GM18867 (cell line): Measurements from ENCODE around the gene MEG3.
"Not testable (repeated sequence)": the region's sequence is repeated elsewhere in the genome, so short reads cannot be mapped to it uniquely, and the experiment has no call there.

Source experiments
- ATAC-seq: cut with Tn5 transposase; IDR thresholded peaks from one replicate; pipeline ENCODE4 v1.9.1; 2021; ENCODE audit warnings: mild to moderate bottlenecking, moderate library complexity; ENCODE audit not compliant: unreplicated experiment

Gene MEG3

DNA sequence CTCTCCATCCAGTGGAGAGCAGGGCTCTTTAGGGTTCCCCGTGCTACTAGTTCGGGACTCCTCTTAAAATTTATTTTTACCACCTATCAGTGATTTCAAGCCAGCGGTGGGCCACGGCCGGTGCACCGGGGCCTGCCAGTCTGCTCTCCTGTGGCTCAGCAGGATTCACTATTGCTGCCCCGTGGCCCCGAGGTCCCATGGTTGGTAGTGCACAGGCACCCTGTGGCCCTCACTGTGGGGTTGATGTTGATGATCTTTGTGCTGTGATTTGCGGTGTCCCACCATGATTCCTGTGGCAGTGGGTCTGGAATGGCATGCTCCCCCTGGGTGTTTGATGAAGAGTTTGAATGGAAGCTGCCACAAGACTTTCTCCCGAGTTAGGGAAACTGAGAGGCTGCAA lies 12.6 kb upstream of the MEG3 start:
- ATAC-seq = no peak

DNA sequence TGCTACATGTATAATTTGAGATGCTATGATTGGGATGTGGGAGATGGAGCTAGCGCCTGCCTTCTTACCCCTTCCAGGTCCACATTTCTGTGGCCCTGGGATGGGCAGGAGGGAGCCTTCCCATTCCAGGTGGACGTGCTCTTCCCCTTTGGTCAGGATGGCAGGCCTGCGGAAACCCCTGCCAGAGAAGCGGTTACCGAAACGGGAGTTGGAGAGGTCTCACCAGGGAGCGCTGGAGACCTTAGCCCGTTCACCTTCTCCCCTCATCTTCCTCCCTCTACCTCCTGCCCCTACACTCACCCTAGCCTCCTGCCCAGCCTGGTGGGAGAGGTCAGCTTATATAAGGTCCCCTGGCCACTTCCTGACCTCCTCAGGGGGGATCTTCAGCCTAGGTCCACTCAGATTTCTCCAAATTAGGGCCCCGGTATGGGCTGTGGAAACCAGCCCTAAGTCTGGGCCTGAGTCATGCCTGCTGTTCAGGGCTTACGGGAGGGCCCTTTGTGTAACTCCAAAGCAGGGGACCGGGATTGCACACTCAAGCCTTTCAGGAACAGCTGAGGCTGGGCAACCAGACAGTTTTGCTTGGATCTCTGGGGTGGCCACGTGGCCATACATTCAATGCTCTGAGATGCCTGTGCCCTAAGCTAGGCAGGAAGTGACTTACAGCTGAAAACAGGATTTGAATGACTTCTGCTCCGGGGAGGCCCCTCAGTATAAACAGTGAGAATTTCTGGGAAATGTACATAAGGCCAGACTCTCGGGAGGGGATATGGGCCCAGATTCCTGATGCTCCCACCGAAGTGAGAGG lies 10.2 kb upstream of the MEG3 start:
- ATAC-seq = no peak

DNA sequence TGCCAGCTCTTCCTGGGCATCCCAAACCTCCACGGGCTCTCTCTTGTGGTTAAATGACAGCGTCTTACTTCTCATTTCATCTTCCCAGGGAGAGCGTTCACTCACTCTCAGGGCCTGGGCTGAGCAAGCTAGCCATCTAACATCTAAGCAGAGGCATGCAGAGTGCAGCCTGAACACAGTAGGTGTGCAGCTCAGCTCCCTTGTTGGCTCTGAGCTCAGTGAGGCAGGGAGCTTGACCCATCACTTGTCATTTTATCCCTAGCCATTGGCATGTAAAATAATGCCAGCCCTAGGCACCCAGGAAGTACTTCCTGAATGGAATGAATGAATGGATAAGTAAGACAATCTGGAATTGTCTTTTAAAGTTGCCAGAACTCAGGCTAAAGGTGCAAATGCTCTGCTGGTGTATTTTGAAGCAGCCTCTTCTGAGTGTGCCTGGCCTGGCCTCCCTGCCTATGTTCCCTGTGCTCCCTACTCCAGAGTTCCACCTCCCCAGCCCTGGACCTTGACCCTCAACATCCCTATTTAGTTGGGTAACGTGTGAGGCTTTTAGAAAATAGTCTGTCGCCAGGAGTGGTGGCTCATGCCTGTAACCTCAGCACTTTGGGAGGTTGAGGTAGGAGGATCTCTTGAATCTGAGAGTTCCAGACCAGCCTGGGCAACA lies 9.5 kb upstream of the MEG3 start:
- no peak for ATAC-seq

DNA sequence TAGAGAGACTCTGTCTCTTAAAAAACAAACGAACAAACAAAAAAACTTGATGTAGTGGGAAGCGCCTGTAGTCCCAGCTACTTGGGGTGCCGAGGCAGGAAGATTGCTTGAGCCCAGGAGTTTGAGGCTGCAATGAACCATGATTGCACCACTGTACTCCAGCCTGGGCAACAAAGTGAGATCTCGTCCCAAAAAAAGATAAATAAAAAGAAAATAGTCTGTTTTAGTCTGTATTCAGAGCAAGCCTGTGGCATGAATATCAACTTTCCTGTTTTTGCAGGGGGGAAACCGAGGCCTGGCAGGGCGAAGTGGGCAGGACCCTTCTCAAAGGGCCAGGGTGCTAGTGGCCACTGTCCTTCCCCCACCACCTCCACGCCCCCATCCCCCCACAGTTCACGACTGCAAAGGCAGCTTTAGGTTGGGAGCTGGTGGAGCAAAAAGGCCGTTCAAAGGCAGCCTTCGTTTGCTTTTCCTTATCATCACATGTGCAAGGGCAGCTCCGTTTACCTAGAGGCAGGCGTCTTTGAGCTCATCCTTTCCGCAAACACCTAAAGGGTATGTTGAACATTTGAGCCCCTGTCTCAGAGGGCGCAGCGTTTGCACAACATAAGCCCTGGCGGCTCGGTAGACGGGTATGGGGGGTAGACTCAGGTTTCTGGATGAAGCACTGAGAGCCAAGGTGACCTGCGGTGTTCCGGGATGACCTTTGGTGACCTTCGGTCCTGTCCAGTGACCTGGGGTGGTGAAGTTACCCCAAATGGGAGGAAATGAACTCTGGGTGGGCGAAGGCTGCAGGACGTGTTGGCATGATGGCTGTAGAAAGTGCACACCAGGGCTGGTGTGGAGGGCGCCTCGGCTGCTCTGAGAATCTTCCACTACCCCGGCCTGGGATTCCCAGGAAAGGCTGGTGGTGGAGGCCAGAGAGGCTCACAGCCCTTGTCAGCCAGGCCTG lies 8.7 kb upstream of the MEG3 start:
- no peak for ATAC-seq

DNA sequence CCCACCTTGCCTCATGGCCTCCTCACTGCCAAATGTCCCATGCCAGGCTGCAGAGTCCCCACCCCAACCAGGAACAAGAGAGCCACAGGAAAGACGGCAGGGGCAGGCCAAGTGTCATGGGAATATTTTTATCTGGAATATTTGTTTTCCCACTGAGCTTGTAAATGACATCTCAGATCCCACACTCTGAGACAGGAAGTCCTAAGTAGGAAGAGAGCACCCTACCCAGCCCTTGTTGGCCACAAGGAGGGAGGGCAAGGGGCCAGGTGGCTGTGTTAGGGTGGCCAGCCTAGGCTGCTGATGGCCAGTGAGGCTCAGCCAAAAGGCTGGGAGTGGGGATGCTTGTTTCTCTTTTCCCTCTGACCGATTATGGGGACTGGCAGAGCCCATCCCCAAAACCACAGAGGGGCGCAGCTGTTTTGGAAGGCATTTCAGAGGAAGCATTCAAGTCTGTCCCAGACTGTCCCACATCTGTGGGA lies 7.7 kb upstream of the MEG3 start:
- ATAC-seq = no peak

DNA sequence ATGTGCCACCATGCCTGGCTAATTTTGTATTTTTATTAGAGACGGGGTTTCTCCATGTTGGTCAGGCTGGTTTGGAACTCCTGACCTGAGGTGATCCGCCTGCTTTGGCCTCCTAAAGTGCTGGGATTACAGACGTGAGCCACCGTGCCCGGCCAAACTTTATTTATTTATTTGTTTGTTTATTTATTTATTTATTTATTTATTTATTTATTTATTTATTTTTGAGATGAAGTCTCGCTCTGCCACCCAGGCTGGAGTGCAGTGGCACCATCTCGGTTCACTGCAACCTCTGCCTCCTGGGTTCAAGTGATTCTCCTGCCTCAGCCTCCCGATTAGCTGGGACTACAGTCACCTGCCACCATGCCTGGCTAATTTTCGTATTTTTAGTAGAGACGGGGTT lies 7.0 kb upstream of the MEG3 start:
- ATAC-seq = not testable (repeated sequence)

DNA sequence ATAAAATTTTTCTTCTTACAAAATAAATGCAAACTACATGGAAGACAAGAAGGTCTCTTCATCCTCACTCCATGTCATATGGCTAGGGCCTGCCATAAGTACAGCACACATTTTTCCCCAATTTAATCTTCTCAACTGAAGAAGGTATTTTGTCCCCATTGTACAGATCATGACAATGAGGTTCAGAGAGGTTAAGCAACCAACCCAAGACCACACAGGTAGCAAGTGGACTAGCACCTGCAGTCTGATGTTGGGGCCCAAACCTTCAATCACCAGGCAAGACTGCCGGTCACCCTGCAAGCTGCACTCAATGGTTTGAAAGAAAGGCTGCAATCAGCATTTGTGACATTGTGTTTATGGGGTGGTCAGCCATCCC lies 6.5 kb upstream of the MEG3 start:
- ATAC-seq = no peak

DNA sequence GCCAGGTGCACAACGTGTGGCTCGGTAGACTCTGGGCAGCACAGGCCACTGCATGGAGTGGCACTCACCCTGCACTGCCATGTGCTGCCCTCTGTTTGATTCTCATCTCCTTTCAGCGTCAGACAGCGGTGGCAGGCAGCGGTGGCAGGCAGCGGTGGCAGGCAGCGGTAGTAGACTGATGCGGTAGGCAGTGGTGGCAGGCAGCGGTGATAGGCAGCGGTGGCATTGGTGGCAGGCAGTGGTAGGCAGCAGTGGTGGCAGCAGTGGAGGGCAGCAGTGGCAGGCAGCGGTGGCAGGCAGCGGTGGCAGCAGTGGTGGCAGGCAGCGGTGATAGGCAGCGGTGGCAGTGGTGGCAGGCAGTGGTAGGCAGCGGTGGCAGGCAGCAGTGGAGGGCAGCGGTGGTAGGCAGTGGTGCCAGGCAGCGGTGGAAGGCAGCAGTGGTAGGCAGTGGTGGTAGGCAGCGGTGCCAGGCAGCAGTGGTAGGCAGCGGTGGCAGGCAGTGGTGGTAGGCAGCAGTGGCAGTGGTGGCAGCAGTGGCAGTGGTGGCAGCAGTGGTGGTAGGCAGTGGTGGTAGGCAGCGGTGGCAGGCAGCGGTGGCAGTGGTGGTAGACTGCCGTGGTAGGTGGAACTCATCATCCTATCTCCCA lies 6.0 kb upstream of the MEG3 start:
- ATAC-seq = no peak

DNA sequence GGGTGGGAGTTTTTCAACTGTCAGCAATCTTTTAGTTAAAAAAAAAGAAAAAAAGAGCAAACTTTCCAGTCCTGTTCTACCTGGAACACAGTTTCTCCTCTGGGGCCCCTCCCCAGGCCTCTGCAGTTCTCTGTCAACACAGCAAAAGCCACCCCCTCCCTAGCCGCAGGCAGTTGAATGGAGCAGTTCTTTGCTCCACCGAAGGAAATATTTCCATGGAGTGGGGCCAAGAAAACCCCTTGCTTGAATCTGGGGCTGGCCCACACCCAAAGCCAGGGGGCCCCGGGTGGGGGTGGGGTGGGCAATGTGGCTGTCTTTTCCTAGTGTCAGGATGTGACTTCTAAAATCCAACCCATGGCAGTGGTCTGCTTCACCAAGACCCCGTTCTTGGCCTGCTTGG lies 5.0 kb upstream of the MEG3 start:
- no peak for ATAC-seq

DNA sequence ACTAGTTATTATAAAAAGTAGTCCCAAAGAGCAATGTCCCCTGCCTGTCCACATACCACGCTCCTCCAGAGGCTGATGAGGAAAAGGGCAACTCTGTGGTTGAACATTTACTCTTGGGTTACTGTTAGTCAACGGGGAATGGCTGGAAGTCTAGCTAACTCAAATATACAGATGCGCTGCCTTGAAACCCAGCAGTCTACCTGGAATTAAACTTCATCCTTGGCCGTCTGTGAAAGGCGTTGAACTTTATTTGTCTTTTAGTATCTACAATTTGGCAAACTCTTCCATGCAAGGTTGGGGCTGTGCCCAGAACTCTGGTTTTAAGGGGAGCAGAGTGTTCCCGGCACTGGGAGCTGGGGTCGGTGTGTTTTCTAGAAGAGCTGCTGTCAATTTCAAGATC lies 3.9 kb upstream of the MEG3 start:
- no peak for ATAC-seq

DNA sequence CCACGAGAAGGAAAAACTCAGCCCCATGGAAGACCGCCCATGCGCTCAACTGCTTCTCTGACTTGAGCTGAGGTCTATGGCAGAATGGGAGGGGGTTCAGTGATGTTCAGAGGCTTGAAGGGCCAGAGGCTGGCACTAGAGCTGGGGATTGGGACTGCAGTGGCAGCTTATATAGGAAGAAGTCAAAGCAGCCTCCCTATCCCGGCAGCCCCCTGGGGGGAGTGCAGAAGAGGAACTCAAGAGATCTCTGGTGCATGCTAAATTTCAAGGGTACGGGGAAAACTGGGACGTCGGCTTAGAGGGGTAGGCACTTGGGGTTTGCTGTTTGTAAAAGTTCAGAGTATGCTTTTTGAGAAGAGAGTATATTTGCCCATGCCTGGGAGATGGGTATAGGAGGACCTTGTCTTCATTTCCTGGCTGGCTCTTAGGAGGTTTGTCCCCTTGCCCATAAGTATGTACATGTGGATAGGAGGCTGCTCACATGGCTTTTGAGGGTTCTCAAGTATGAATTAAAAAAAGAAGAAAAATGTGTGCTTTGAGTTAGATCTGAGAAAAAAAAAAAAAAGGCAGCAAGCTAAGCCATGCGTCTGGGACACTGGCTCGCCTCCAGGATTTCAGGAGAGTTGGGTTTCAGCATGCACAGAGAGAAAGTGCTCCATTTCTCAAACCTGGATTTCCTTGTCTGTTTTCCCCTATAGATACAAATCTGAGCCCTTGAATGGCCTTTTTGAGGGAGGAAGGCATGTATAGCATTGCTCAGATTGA lies 3.2 kb upstream of the MEG3 start:
- no peak for ATAC-seq

DNA sequence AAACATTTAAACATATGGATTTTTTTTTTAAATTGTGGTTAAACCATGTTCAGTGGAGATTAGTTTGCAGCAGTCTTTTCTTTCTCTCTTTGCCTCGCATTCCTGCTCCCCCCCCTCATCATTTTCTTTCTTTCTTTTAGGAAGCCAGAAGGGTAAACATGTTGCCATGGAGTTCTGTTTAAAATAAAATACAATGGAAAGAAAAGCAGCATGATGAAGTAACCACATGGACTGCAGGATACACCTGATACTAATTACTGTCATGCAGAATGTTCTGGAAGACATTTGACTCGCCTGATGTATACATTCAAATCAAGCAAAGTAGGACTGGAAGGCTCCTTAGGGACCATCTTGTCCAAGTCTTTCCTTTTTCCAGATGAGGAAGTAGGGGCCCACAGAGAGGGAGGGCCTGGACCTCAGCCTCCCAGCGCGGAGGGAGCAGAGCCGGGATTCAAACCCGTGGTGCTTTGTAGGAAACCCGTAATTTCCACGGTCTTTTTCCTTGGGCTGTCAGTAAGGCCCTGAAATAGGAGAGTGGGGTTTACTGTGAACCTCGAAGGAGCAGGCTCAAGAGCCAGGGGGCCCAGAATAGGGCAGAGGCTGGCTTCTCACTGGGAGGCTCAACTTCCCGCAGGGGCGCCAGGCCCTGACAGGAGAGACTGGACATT lies 2.4 kb upstream of the MEG3 start:
- ATAC-seq = no peak

DNA sequence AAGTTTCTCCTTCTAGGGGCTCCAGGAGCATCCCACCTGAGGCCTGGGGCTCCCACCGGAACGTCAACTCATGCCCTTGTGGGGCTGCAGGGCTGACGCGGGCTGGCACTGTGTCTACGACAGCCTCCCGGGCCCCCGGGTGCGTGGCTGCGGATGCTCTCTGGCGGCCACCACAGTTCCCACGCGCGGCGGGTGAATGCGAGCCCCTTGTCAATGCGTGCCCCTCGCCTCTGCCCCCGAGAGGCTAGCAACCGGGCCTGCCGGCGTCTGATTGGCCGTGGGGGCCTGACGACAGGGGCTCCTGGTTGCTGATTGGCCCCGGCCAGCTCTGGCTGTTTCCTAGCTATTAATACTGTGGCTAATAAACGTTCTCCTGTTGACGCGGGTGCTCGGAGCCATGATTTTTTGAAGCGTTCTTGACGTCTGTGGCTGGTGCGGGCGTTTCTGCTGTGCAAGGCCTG lies 1.8 kb upstream of the MEG3 start:
- ATAC-seq = no peak

DNA sequence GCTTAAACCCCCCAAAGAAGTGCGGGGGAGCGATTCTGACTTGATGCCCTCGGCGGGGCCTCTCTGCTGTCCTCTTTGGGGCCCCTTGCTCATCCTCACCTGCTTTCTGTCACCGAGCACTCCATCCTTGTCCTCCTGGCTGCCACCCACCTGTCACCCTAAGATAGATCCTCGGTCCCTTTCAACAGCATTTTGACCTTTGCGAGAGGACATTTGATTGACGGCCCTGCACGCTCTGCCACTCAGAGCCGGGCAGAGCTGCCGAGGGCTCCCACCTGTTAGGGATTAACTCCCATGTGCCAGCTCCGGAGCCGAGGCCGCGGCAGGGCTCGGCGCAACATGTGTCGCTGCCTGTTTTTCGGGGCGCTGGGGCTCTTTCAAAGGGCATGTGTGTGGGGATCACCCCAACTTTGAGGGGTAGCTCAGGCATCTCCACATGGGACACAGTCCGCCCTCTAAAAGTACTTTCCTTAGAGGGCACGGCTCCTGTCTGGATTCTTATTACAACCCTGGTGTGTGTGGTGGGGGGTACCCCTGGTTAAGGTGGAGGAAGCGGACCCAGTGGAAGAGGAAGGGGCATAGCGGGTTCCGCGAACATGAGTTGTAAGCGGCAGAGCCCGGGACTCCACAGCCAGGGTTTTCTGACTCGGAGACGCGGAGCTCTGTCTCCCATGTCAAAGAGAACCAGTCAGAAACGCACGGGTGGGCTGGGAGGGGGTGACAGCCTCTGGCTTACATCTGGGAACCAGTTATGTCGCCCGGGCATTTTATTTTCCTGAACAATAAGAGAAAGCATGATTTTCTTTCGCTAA lies 811 bp upstream of the MEG3 start:
- no peak for ATAC-seq

DNA sequence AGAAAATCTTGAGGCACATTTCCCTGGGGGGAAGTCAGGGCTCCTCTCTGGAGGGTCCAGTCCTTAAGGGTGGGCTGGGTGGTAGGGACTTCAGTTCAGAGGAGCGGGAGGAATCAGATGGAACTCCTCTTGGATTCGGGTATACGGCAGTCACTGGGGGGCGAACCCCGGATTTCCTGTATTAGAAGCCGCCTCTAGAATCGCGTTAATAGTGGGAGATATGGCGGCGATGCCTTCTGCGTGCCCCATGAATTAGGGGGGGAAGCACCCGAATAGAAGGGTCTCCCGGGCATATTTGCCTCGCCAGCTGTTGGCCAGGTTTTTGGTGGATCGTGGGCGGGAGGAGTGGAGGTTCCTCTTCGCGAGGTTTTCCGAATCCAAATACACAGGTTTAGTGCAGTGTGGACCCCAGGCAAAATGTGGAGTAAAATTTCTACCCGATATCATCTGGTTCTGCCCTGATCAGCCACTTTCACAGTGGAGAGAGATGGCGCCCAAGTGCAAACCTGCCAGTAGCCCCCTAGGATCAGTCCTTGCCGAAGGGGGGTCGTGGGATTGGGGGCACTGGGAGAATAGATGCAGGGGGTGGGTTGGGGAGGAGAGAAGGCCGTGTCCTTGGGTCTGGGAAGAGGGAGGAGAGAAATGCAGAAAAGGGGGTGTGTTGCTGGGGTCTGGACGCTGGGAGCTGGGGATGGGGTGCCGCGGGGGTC lies 628 bp downstream of the MEG3 start:
- no peak for ATAC-seq

DNA sequence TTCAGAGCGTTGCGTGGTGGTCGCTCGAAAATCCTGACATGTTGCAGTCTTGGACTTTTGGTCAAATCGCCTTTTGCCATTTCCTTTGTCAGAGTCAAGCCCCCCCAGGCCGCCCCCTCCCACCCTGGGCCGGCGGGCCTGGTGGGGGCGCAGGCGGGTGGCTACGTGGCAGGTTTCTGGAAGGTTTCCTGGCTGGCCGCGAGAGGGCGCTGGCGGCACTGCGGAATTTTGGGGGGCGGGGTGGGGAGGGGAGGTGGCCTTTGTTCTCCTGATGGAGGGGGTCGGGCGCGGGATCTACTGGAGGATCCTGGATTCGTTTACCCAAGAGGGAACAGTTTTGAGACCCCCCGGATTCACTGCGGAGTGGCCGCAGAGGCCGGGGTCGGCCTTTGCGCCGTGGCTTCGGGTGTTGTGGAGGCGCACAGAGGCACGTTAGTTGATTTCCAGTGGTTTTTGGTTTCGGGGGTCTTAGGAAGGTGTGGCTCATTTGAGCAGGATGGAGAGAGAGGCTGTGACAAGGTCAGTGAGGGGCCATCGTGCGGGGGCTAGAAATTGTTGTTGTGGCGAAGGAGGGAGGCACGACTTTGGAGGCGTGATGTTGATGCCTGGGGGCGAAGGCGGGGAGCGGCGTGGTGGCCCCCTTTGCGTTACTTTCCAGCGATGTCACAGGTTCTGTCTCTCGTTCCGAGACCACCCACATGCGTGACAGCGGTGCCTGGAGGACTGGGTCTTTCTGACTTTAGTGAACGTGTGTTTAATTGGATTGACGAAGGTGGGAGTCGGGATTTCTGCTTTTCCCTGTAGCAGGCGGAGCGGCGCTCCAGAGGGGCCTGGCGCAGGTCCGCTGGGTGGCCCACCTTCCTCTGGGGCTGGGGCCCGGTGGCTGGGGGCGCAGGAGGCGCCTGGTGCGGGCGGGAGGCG lies 1.4 kb downstream of the MEG3 start:
- no peak for ATAC-seq
